A549 (cell line): ENCODE results near the gene CTRB2. TPM values are rescaled to one million over a fixed set of nuclear protein-coding genes. Genes with fewer than 3 reads are reported as not detected.
"Not testable (repeated sequence)": the region's sequence is repeated elsewhere in the genome, so short reads cannot be mapped to it uniquely, and the experiment has no call there.

Experiments
- ATAC-seq, 2 experiments: fragments of 200-7000 bp in 1 of 2; fragments of >200 bp in 1 of 2; cut with Nextera tagmentation in 1 of 2; cut with Tn5 transposase in 1 of 2; 3 replicates each; pipeline versions ENCODE4 v1.8.0 to v1.9.1; 2018 to 2020; ENCODE audit warnings: mild to moderate bottlenecking in 1 of 2, moderate library complexity in 1 of 2
- CTCF ChIA-PET: fragments of 300-600 bp; sonication (Branson Sonifier 250); formaldehyde crosslinking; extraction: SDS; loops from one replicate; lab custom pipeline; 2021; ENCODE audit warnings: antibody characterized with exemption, inconsistent platforms; lab: Yijun Ruan, JAX
- POLR2A ChIA-PET: fragments of 350-600 bp; formaldehyde crosslinking; extraction: SDS; loops from one replicate; lab custom pipeline; 2021; ENCODE audit warnings: antibody characterized with exemption, inconsistent platforms; lab: Yijun Ruan, JAX
- DNase-seq, 2 experiments: peaks; one replicate each; pipeline versions ENCODE4 v3.0.0 to v3.0.0-alpha.2; 2011 to 2016; ENCODE audit warnings: low read depth in 1 of 2, low spot score in 1 of 2
- FAIRE-seq: peaks from 2 replicates; lab custom pipeline; 2011; peaks lifted over from hg19 to GRCh38; lab: Jason Lieb, UNC
- H3K27ac ChIP-seq, 2 experiments: fragments of >200 bp; sonication (Bioruptor Twin); formaldehyde crosslinking; 3 replicates each; pipeline ENCODE4 v1.5.1; 2016 to 2017
- H3K4me1 ChIP-seq: fragments of >200 bp; sonication (Bioruptor Twin); formaldehyde crosslinking; 3 replicates; pipeline ENCODE4 v1.6.1; 2016
- H3K4me2 ChIP-seq: fragments of >200 bp; sonication (Bioruptor Twin); formaldehyde crosslinking; 3 replicates; pipeline ENCODE4 v1.6.1; 2016
- H3K4me3 ChIP-seq: fragments of >200 bp; sonication (Bioruptor Twin); formaldehyde crosslinking; 3 replicates; pipeline ENCODE4 v1.5.1; 2016
- H3K9me3 ChIP-seq: fragments of >200 bp; sonication (Bioruptor Twin); formaldehyde crosslinking; 3 replicates; pipeline ENCODE4 v1.6.1; 2016
- CTCF ChIP-seq: fragments of >200 bp; sonication (Bioruptor Twin); formaldehyde crosslinking; IDR thresholded peaks from 3 replicates; pipeline ENCODE4 v1.5.1; 2016
- ELK1 ChIP-seq: fragments of 150-350 bp; IDR thresholded peaks from 2 replicates; pipeline ENCODE4 v1.6.1; 2014; ENCODE audit warnings: low read depth, mild to moderate bottlenecking, low read length
- ESRRA ChIP-seq: fragments of 150-350 bp; IDR thresholded peaks from 2 replicates; pipeline ENCODE4 v1.6.1; 2014; ENCODE audit warnings: mild to moderate bottlenecking, low read length, borderline replicate concordance
- HOXB13 ChIP-seq: fragments of 250-450 bp; sonication (Bioruptor Pico); IDR thresholded peaks from 2 replicates; pipeline ENCODE4 v1.5.0; 2020; ENCODE audit warnings: low read depth, mild to moderate bottlenecking, moderate library complexity
- PHF8 ChIP-seq: fragments of 200-600 bp; sonication (generic); IDR thresholded peaks from 2 replicates; pipeline ENCODE4 v1.6.1; 2016; ENCODE audit warnings: low read depth, mild to moderate bottlenecking, antibody characterized with exemption, moderate library complexity, borderline replicate concordance
- POLR2A ChIP-seq: IDR thresholded peaks from 2 replicates; pipeline ENCODE4 v1.6.1; 2012; ENCODE audit warnings: mild to moderate bottlenecking, low read length
- RAD21 ChIP-seq, 2 experiments: fragments of >200 bp in 1 of 2; sonication (Bioruptor Twin) in 1 of 2; formaldehyde crosslinking in 1 of 2; IDR thresholded peaks in 1 of 2; conservative IDR thresholded peaks in 1 of 2; 2 replicates in 1 of 2; 3 replicates in 1 of 2; pipeline ENCODE4 v1.6.1; 2012 to 2018; ENCODE audit warnings: inconsistent platforms in 1 of 2
- RCOR1 ChIP-seq: fragments of 150-350 bp; IDR thresholded peaks from 2 replicates; pipeline ENCODE4 v1.6.1; 2014; ENCODE audit warnings: antibody characterized with exemption, low read length, low read depth
- RFX5 ChIP-seq: fragments of 450-650 bp; IDR thresholded peaks from 2 replicates; pipeline ENCODE4 v1.7.1; 2014; ENCODE audit warnings: antibody characterized with exemption, mild to moderate bottlenecking, moderate library complexity
- TP53 ChIP-seq: fragments of 250-450 bp; sonication (Bioruptor Pico); IDR thresholded peaks from 2 replicates; pipeline ENCODE4 v1.5.0; 2021; ENCODE audit warnings: mild to moderate bottlenecking, moderate library complexity
- WGBS: methylation state at CpG from one replicate; pipeline ENCODE4 v1.1.6; 2017; ENCODE audit errors: missing lambda C conversion rate; 5-methylcytosine and 5-hydroxymethylcytosine counted together
- polyA plus RNA-seq, 4 experiments: library from polyadenylated mRNA; depleted of rRNA in 3 of 4; stranded (reverse); fragments of >200 nt; fragmentation: RNase III in 1 of 4; extraction: RNeasy Plus Mini Kit Qiagen cat#74134 plus additional on column Dnase treatment in 1 of 4; gene quantifications; 2 replicates in 3 of 4; 3 replicates in 1 of 4; pipeline ENCODE4 v1.2.3, GENCODE V29; 2011 to 2017

Gene CTRB2
- polyA plus RNA-seq, 2 of the 4 experiments (the other 2 are of a cell fraction): not detected

GRCh38 chr16:75244844-75245758 lies 38.1 kb upstream of the CTRB2 start (continued):
- TF ChIP-seq RFX5: no peak

- Histone ChIP-seq H3K4me2 (peak overlapping the region; percentile 71), H3K4me1 (peaks cover 70% of the 10 kb centered on the region), H3K27ac (peak overlapping the region; percentile 82 to 99), H3K9me3 (no peaks in the 10 kb centered on the region), H3K4me3 (no peak overlapping the region)
- CTCF ChIA-PET: interaction anchor here (2.0 to 11.7 kb wide), 3 partner anchors 10 to 141 kb away, joined by 6 to 139 read pairs (median 14); no protein-coding TSS in a partner anchor
- WGBS: 57% methylated on average over 3 of the region's 7 CpGs
- FAIRE-seq (no peak), ATAC-seq (peak; percentile 1 to 4; a peak in 3 of 6 replicates), DNase-seq (no peak)
- TF ChIP-seq RAD21 (conservative IDR thresholded peaks at IDR 0.05 in 1 of 2, IDR thresholded peaks at IDR 0.05 in 1 of 2) (peak; percentile 27 to 33; a peak in 2 of 5 replicates), ELK1 (no peak), CTCF (no peak), PHF8 (no peak)
- POLR2A ChIA-PET: interaction anchor here (1.4 to 1.5 kb wide), 2 partner anchors 10 to 61 kb away, joined by 4 to 10 read pairs; no protein-coding TSS in a partner anchor
These were observed 37.4 kb upstream of the CTRB2 start for GRCh38 chr16:75244225-75244809.

GRCh38 chr16:75243667-75244224 lies 36.8 kb upstream of the CTRB2 start:
- WGBS: 88% methylated on average over 9 of the region's 20 CpGs

GRCh38 chr16:75242436-75243078 lies 35.6 kb upstream of the CTRB2 start:
- FAIRE-seq, H3K4me2 ChIP-seq, POLR2A ChIA-PET, H3K9me3 ChIP-seq, ATAC-seq, H3K4me3 ChIP-seq, DNase-seq: not testable (repeated sequence)
- WGBS: 95% methylated on average over 17 of the region's 27 CpGs
- CTCF ChIA-PET: interaction anchor here (0.7 to 11.7 kb wide), 3 partner anchors 9 to 275 kb away, joined by 4 to 139 read pairs (median 14); no protein-coding TSS in a partner anchor
- Histone ChIP-seq H3K4me1 (peaks cover 69% of the 10 kb centered on the region), H3K27ac (peak overlapping the region in 1 of 2 experiments; percentile 99; a peak in 2 of 6 replicates)

More at GRCh38 chr16:75243667-75244224, 36.8 kb upstream of the CTRB2 start:
- FAIRE-seq: no peak
- Histone ChIP-seq H3K4me2 (peak overlapping the region; percentile 71), H3K9me3 (no peaks in the 10 kb centered on the region), H3K27ac (peak overlapping the region; percentile 82 to 99), H3K4me3 (no peak overlapping the region), H3K4me1 (peaks cover 70% of the 10 kb centered on the region)
- DNase-seq: no peak
- no peak for ATAC-seq
- ChIA-PET CTCF (interaction anchor here (3.6 to 11.7 kb wide), 2 partner anchors 10 to 142 kb away, joined by 14 to 139 read pairs; no protein-coding TSS in a partner anchor), POLR2A (no interaction called here)
- no peak for TF ChIP-seq ESRRA
- TF ChIP-seq RCOR1: no peak
- TF ChIP-seq HOXB13 (CRISPR knock-in tag): no peak
- no peak for TF ChIP-seq TP53 (CRISPR knock-in tag)
- no peak for TF ChIP-seq POLR2A
